ENCODE results near the gene VEGFB.

DNA sequence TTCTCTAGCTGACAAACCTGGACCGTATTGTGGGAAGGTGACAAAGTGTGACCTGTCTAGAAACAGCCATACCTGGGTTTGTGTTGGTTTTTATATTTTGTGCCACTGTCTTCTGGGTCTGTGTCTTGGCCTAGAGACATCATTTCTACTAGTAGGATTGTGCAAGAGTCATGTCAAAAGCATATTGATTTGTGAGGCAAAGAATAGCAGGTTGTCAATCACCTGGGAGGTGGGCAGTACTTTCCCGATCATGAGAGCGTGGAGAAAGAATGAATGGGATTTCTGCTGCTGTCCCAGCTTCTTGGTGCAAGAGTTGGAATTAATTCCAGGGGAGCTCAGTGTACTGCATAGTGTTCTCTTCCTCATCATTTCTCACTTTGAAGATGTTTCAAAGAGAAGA lies 32.8 kb upstream of the VEGFB start:
- TF ChIP-seq CTCF (IDR thresholded peaks at IDR 0.05): no peak
- TF ChIP-seq POLR2A (IDR thresholded peaks at IDR 0.05): no peak
